Measurements from ENCODE around the gene TRA2A.

Gene TRA2A

DNA sequence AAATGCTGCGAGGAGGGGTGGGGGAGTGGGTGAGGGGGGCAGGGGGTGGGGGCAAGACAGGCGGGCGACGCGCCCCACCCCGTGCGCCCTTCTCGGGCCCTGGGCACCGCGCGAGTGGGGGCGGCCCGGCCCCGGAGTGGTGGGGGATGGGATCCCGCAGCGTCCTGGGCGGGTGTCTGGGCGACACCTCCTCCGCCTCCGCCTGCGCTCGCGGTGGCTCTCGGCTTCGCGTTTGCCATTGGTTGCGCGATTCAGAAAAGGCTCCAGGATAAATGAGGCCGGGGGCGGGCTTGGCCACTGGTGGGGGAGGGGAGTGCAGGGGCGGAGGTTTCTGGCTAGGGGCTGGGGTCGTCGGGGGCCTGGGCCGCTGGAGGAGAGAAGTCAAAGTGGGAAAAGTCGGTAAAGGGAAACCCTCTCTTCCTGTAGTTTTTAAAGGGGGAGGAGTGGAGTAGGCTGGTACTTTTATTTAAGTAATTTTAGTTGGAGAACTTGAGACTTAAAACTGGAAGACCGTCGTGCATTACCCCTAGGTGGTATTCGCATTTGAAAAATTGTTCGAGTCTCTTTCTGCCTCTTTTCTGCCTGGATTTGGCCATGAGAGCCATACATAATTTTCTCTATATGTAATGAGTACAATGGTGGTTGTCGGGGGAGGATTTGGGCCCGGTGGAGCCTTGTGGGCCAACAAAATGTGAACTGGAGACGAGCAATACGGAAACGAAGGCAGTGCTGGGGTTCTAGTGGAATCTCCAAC, 60.5 kb downstream of the TRA2A start:
- in situ Hi-C loops (cut with HindIII; ENCODE audit: low sequenced_read_pairs) = no loop called here

DNA sequence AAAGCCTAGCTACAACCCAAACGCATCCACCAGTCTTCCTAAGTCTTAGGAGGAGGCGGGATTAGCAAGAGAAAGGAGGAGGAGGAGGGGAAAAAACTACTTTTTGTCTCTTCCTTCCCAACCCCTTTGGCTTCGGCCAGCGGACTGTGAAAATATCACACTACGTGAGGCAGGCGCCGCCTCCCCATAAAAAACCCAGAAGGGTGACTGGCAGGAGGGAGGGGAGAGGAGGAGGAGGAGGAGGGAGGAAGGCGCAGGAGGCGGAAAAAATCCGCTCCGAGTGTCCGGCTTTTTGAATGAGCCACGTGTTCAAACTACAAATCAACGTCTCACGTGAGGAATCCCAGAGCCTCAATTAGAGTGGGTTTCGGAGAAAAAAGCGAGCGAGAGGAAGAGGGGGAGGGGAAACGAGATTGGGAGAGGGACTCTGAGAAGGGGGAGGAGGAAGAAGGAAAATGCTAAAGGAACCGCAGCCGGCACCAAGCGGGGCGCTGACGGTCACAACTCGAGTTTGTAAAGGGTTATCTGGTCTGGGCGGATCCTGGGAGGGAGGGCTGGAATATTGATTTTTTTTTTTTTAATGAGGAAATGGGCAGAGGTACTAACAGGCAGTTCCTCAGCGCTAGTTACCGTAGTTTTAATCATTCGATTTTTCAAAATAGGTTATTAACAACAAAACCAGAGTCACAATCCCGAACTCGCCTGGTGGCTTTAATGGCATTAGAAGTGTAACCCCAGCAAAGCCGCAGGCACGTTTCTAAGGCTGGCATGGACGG, 61.3 kb downstream of the TRA2A start, which contains the start of gene IGF2BP3:
Gene IGF2BP3 (minus strand): TSS at position 162 of the 776 bp plus-strand sequence. CDS start 381 bp downstream, outside the sequence.
- in situ Hi-C loops (cut with HindIII; ENCODE audit: low sequenced_read_pairs) = no loop called here

- in situ Hi-C loops (cut with HindIII; ENCODE audit: low sequenced_read_pairs) = no loop called here
Measured at GRCh38 chr7:23469961-23470250, 61.9 kb downstream of the TRA2A start.

DNA sequence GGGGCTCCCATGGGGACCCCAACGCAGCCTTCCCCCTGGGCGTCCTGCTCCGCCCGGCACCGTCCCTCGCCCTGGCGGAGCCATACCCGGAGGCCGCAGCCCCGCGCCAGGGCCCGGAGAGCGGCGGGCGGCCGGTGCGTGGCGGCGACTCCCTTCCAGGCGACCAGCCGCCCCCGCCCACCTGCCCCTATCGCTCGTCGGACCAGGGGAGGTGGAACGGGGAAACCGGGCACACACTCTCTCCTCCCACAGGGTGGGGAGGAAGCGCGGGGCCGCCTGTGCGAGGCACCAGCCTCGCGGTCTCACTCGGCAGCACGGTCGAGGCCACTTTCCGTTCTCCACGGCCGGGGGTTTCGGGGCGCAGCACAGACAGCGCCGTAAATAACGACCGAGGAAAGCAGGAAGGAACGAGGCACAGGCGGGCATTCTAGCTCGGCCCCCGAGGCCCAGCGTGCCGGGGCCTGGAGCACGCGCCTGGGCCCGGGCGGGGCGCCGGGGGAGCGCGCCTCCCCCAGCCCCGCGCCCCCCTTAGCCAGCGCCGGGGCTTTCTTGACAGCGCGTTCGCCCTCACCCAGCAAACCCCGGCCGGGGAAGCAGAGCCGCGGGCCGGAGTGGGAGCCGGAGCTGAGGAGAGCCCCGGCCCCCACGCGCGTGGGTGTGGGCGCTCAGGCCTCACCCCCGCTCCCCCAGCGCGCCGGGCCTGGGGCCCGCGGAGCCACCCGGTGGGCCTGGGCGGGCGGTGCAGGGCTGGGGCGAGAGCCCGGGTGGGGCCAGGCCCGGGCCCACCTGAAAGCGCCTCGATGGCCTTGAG, 62.4 kb downstream of the TRA2A start:
- in situ Hi-C loops (cut with HindIII; ENCODE audit: low sequenced_read_pairs) = no loop called here

DNA sequence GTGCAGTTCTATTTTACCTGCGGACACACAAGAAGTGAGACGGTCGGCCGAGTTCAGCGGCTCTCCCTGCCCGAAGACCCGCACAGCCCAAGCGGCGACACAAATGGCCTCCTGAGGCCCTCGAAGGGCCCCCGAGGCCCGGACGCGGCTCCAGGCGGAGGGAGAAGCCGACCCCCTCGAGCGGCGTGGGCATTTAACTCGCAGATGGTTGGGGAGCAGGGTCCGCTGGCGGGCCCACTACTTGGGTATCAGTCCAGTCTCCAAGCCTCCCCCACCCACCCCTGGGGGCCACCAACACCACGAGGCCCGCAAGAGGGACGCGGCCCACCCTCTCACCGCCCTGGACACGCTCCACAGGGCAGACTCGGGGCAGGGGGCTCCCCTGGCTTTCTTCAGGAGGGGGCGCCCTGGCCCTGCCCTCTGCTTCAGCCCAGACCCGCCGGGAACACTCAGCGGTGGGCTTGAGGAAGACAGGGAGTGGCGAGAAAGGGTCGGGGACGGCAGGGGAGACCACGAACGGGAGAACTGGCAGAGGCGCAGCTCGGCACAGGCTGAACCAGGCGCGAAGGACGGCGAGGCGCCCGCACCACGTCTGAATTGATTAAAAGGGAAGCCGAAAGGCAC, 63.1 kb downstream of the TRA2A start:
- in situ Hi-C loops (cut with HindIII; ENCODE audit: low sequenced_read_pairs) = no loop called here

GRCh38 chr7:23467806-23468525, 63.8 kb downstream of the TRA2A start:
- in situ Hi-C loops (cut with HindIII; ENCODE audit: low sequenced_read_pairs) = no loop called here

- in situ Hi-C loops (cut with HindIII; ENCODE audit: low sequenced_read_pairs) = no loop called here
Measured at GRCh38 chr7:23467291-23467805, 64.4 kb downstream of the TRA2A start.

GRCh38 chr7:23462846-23463245, 68.9 kb downstream of the TRA2A start:
- in situ Hi-C loops (cut with HindIII; ENCODE audit: low sequenced_read_pairs) = no loop called here

DNA sequence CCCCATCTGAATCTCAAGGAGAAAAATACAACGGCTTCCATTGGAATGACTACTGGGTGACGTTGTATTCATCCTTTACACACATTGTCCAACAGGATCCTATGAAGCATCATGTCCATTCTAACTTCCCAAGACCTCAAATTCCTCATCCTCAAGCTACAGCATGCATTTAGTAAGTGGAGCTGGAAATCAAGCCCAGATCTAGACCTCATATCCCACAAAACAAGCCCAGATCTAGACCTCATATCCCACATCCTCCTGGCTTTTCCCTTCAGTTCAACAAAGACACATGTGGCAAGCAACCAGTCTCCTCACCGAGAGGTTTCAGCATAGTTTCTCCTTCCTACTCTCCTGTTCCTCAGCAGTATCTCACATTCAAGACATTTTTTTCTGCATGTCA, 73.7 kb downstream of the TRA2A start:
- in situ Hi-C loops (cut with HindIII; ENCODE audit: low sequenced_read_pairs) = no loop called here

DNA sequence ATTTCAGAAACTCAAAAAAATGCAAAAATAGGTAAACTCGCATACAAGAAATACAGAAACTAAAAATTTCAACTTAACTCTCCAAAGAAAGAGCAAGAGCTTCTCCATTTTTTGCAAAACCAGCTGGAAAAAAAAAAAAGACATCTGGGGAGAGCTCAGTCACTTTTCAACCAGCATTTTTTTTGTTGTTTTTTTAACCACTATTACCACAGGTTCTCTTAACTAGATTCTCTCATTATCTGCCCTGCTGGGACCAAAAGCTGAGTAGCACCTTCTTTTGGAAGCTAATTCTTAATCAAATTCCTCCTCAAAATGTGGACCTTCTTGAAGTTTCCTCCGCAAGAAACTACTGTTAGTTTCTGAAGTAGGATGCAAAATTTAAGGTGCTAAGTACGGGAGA, 75.7 kb downstream of the TRA2A start:
- in situ Hi-C loops (cut with HindIII; ENCODE audit: low sequenced_read_pairs) = no loop called here

GRCh38 chr7:23454881-23455526, 76.8 kb downstream of the TRA2A start:
- in situ Hi-C loops (cut with HindIII; ENCODE audit: low sequenced_read_pairs) = no loop called here

All from DLD1 (cell line).